GM23338 (cell line): ENCODE data around the gene NAMPT. TPM values are rescaled to one million over a fixed set of nuclear protein-coding genes. Genes with fewer than 3 reads are reported as not detected.

Source experiments
- ATAC-seq: fragments of 200-7000 bp; cut with Tn5 transposase; 3 replicates; pipeline ENCODE4 v1.9.1; 2020
- DNase-seq: peaks from one replicate; pipeline ENCODE4 v3.0.0-alpha.2; 2015; ENCODE audit warnings: low spot score
- H2AFZ ChIP-seq: fragments of 200-600 bp; sonication (generic); 2 replicates; pipeline ENCODE4 v1.8.0; 2016; ENCODE audit warnings: antibody characterized with exemption, mild to moderate bottlenecking, moderate library complexity
- H3F3A ChIP-seq: fragments of 200-600 bp; sonication (generic); replicated peaks from 2 replicates; pipeline ENCODE4 v1.8.0; 2017; ENCODE audit warnings: antibody characterized with exemption, mixed run types, low read depth
- H3K27ac ChIP-seq: fragments of 200-600 bp; sonication (generic); 2 replicates; pipeline ENCODE4 v1.6.1; 2016; ENCODE audit warnings: low read depth
- H3K27me3 ChIP-seq: fragments of 200-600 bp; sonication (generic); 2 replicates; pipeline ENCODE4 v1.8.0; 2016; ENCODE audit warnings: mild to moderate bottlenecking, mixed run types, moderate library complexity; ENCODE audit not compliant: insufficient read depth
- H3K36me3 ChIP-seq: fragments of 200-600 bp; sonication (generic); 2 replicates; pipeline ENCODE4 v1.8.0; 2016; ENCODE audit warnings: mild to moderate bottlenecking; ENCODE audit not compliant: insufficient read depth
- H3K4me1 ChIP-seq: fragments of 200-600 bp; sonication (generic); 2 replicates; pipeline ENCODE4 v1.8.0; 2016; ENCODE audit warnings: mild to moderate bottlenecking, moderate library complexity; ENCODE audit not compliant: insufficient read depth
- H3K4me2 ChIP-seq: fragments of 200-600 bp; sonication (generic); 2 replicates; pipeline ENCODE4 v1.7.1; 2017; ENCODE audit warnings: mixed run types
- H3K4me3 ChIP-seq: fragments of 200-600 bp; sonication (generic); 2 replicates; pipeline ENCODE4 v1.6.1; 2016; ENCODE audit warnings: mixed run types
- H3K79me2 ChIP-seq: fragments of 200-600 bp; sonication (generic); replicated peaks from 2 replicates; pipeline ENCODE4 v1.8.0; 2017; ENCODE audit warnings: mild to moderate bottlenecking; ENCODE audit not compliant: insufficient read depth
- H3K9me2 ChIP-seq: fragments of 200-600 bp; sonication (generic); 2 replicates; pipeline ENCODE4 v1.8.0; 2017; ENCODE audit not compliant: insufficient read depth
- H4K20me1 ChIP-seq: fragments of 200-600 bp; sonication (generic); replicated peaks from 2 replicates; pipeline ENCODE4 v1.8.0; 2017; ENCODE audit warnings: mild to moderate bottlenecking; ENCODE audit not compliant: insufficient read depth
- H3K27ac Mint-ChIP-seq: 2 replicates; pipeline ENCODE4 v1.8.0; 2020; ENCODE audit warnings: inconsistent platforms, mild to moderate bottlenecking, moderate library complexity, mixed read lengths
- H3K27me3 Mint-ChIP-seq: 3 replicates; pipeline ENCODE4 v1.8.0; 2022; ENCODE audit warnings: low read depth, mild to moderate bottlenecking, moderate library complexity, mixed read lengths, inconsistent platforms; ENCODE audit not compliant: insufficient read depth, poor library complexity
- H3K36me3 Mint-ChIP-seq: 3 replicates; pipeline ENCODE4 v1.8.0; 2021; ENCODE audit warnings: low read depth, mild to moderate bottlenecking, inconsistent platforms, moderate library complexity, mixed read lengths
- H3K4me1 Mint-ChIP-seq: 3 replicates; pipeline ENCODE4 v1.8.0; 2020; ENCODE audit warnings: mild to moderate bottlenecking, inconsistent platforms, mixed read lengths
- H3K4me3 Mint-ChIP-seq: 3 replicates; pipeline ENCODE4 v1.8.0; 2021; ENCODE audit warnings: moderate library complexity, mild to moderate bottlenecking, inconsistent platforms, mixed read lengths
- H3K9me3 Mint-ChIP-seq: 3 replicates; pipeline ENCODE4 v1.8.0; 2020; ENCODE audit warnings: moderate library complexity, mild to moderate bottlenecking, inconsistent platforms, mixed read lengths
- CREB1 ChIP-seq: fragments of 250-450 bp; sonication (Bioruptor Pico); IDR thresholded peaks from 2 replicates; pipeline ENCODE4 v1.5.0; 2020; ENCODE audit warnings: low read depth, mild to moderate bottlenecking, moderate library complexity
- EZH2 ChIP-seq: fragments of 200-600 bp; sonication (generic); IDR thresholded peaks from one replicate; pipeline ENCODE4 v1.8.0; 2017; ENCODE audit warnings: antibody characterized with exemption, mild to moderate bottlenecking, low read depth; ENCODE audit not compliant: unreplicated experiment
- EZH2phosphoT487 ChIP-seq: fragments of 200-600 bp; sonication (generic); IDR thresholded peaks from one replicate; pipeline ENCODE4 v1.8.1; 2018; ENCODE audit warnings: antibody characterized with exemption; ENCODE audit not compliant: unreplicated experiment
- JUNB ChIP-seq: IDR thresholded peaks from one replicate; pipeline ENCODE4 v1.6.1; 2016; ENCODE audit warnings: antibody characterized with exemption; ENCODE audit not compliant: unreplicated experiment
- NANOG ChIP-seq: IDR thresholded peaks from 2 replicates; pipeline ENCODE4 v1.6.1; 2016; ENCODE audit warnings: antibody characterized with exemption, borderline replicate concordance
- POLR2AphosphoS5 ChIP-seq: IDR thresholded peaks from 2 replicates; pipeline ENCODE4 v1.6.1; 2016; ENCODE audit warnings: antibody characterized with exemption, low read depth
- REST ChIP-seq: IDR thresholded peaks from one replicate; pipeline ENCODE4 v1.6.1; 2018; ENCODE audit warnings: antibody characterized with exemption; ENCODE audit not compliant: unreplicated experiment
- STAT1 ChIP-seq: IDR thresholded peaks from one replicate; pipeline ENCODE4 v1.6.1; 2016; ENCODE audit warnings: antibody characterized with exemption; ENCODE audit not compliant: unreplicated experiment
- ZNF114 ChIP-seq: fragments of 250-450 bp; sonication (Bioruptor Pico); IDR thresholded peaks from 2 replicates; pipeline ENCODE4 v1.5.0; 2020; ENCODE audit warnings: mild to moderate bottlenecking, moderate library complexity
- ZNF331 ChIP-seq: fragments of 250-450 bp; sonication (Bioruptor Pico); IDR thresholded peaks from 2 replicates; pipeline ENCODE4 v1.5.0; 2020; ENCODE audit warnings: low read depth, mild to moderate bottlenecking, moderate library complexity
- ZNF462 ChIP-seq: fragments of 250-450 bp; sonication (Bioruptor Pico); IDR thresholded peaks from 2 replicates; pipeline ENCODE4 v1.5.0; 2020; ENCODE audit warnings: mild to moderate bottlenecking, moderate library complexity
- polyA plus RNA-seq: library from polyadenylated mRNA; unstranded; fragments of >200 nt; fragmentation: Nextera tagmentation; extraction: Ambion mirVana; gene quantifications from 2 replicates; pipeline ENCODE4 v1.2.1, GENCODE V29; 2016
- total RNA-seq: library from RNA; depleted of rRNA; stranded (reverse); fragments of >200 nt; shearing (Covaris generic); gene quantifications from 2 replicates; pipeline ENCODE4 v1.2.3, GENCODE V29; 2014
- TF ChIP-seq, protein P1 (sequence below), 2 experiments: fragments of 200-600 bp in 1 of 2; sonication (generic) in 1 of 2; conservative IDR thresholded peaks; 2 replicates each; pipeline versions ENCODE4 v1.5.1 to v1.6.1; 2016 to 2017; ENCODE audit warnings: antibody characterized with exemption in 2 of 2, low read depth in 2 of 2, mild to moderate bottlenecking in 2 of 2, moderate library complexity in 1 of 2
- TF ChIP-seq, protein P2 (sequence below): IDR thresholded peaks from 2 replicates; pipeline ENCODE4 v1.6.1; 2016; ENCODE audit warnings: antibody characterized with exemption

Gene NAMPT
- total and polyA plus RNA-seq, 2 experiments from 2014 or later = 37.9 to 73.9 TPM

GRCh38 chr7:106223156-106223555 is 61.6 kb downstream of the NAMPT start:
- H2AFZ ChIP-seq = no peak overlapping the region
- no peak overlapping the region for H3K4me2 ChIP-seq
- Mint-ChIP-seq H3K36me3 (no peaks in the 10 kb centered on the region), H3K9me3 (no peaks in the 10 kb centered on the region), H3K27ac (no peak overlapping the region), H3K4me3 (no peak overlapping the region), H3K4me1 (peaks cover 13% of the 10 kb centered on the region; the same call in 2 of the 3 replicates), H3K27me3 (peaks cover 4% of the 10 kb centered on the region)
- H3K79me2 ChIP-seq = no peaks in the 10 kb centered on the region
- no peak overlapping the region for H3K27ac ChIP-seq
- peaks cover 14% of the 10 kb centered on the region; the same call in 1 of the 2 replicates for H3K9me2 ChIP-seq
- TF ChIP-seq REST = no peak
- no peak for TF ChIP-seq NANOG
- TF ChIP-seq ZNF331 (CRISPR knock-in tag) = no peak
- no peak for TF ChIP-seq ZNF462 (CRISPR knock-in tag)
- TF ChIP-seq, protein P1, sequence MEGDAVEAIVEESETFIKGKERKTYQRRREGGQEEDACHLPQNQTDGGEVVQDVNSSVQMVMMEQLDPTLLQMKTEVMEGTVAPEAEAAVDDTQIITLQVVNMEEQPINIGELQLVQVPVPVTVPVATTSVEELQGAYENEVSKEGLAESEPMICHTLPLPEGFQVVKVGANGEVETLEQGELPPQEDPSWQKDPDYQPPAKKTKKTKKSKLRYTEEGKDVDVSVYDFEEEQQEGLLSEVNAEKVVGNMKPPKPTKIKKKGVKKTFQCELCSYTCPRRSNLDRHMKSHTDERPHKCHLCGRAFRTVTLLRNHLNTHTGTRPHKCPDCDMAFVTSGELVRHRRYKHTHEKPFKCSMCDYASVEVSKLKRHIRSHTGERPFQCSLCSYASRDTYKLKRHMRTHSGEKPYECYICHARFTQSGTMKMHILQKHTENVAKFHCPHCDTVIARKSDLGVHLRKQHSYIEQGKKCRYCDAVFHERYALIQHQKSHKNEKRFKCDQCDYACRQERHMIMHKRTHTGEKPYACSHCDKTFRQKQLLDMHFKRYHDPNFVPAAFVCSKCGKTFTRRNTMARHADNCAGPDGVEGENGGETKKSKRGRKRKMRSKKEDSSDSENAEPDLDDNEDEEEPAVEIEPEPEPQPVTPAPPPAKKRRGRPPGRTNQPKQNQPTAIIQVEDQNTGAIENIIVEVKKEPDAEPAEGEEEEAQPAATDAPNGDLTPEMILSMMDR (conservative IDR thresholded peaks at IDR 0.05; ENCODE audit: low read depth in 2 of 2) = no peak
- no peak for TF ChIP-seq ZNF114 (CRISPR knock-in tag)
- no peak for TF ChIP-seq CREB1 (CRISPR knock-in tag)
- no peak for TF ChIP-seq EZH2
- TF ChIP-seq STAT1 = no peak
- no peak for TF ChIP-seq EZH2phosphoT487
- no peak for TF ChIP-seq POLR2AphosphoS5
- TF ChIP-seq, protein P2, sequence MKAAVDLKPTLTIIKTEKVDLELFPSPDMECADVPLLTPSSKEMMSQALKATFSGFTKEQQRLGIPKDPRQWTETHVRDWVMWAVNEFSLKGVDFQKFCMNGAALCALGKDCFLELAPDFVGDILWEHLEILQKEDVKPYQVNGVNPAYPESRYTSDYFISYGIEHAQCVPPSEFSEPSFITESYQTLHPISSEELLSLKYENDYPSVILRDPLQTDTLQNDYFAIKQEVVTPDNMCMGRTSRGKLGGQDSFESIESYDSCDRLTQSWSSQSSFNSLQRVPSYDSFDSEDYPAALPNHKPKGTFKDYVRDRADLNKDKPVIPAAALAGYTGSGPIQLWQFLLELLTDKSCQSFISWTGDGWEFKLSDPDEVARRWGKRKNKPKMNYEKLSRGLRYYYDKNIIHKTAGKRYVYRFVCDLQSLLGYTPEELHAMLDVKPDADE = no peak
- TF ChIP-seq JUNB = no peak
- no peaks in the 10 kb centered on the region for H3K4me1 ChIP-seq
- DNase-seq (peak; percentile 13), ATAC-seq (peak; percentile 80)
- no peaks in the 10 kb centered on the region for H4K20me1 ChIP-seq
- no peaks in the 10 kb centered on the region for H3K36me3 ChIP-seq
- H3F3A ChIP-seq = no peaks in the 10 kb centered on the region
- no peaks in the 10 kb centered on the region for H3K27me3 ChIP-seq
- no peak overlapping the region for H3K4me3 ChIP-seq
